Nephron progenitor cell (in vitro differentiated cells): ENCODE measurements around the gene RASGEF1C.

ENCODE experiments used
- DNase-seq: peaks from one replicate; pipeline ENCODE4 v3.0.0; 2021
- H3K27ac Mint-ChIP-seq: 2 replicates; pipeline ENCODE4 v1.8.0; 2021; ENCODE audit warnings: mild to moderate bottlenecking, moderate library complexity, mixed read lengths
- H3K27me3 Mint-ChIP-seq: 2 replicates; pipeline ENCODE4 v1.8.0; 2021; ENCODE audit warnings: mild to moderate bottlenecking, low read depth, mixed read lengths; ENCODE audit not compliant: poor library complexity
- H3K36me3 Mint-ChIP-seq: 2 replicates; pipeline ENCODE4 v1.8.0; 2021; ENCODE audit warnings: low read depth, mixed read lengths
- H3K4me1 Mint-ChIP-seq: 2 replicates; pipeline ENCODE4 v1.8.0; 2021; ENCODE audit warnings: mixed read lengths
- H3K4me3 Mint-ChIP-seq: 2 replicates; pipeline ENCODE4 v1.8.0; 2021; ENCODE audit warnings: mild to moderate bottlenecking, moderate library complexity, mixed read lengths
- H3K9me3 Mint-ChIP-seq: 2 replicates; pipeline ENCODE4 v1.8.0; 2021; ENCODE audit warnings: mild to moderate bottlenecking, moderate library complexity, mixed read lengths
- CTCF ChIP-seq: fragments of 200-600 bp; sonication (generic); IDR thresholded peaks from 2 replicates; pipeline ENCODE4 v1.5.0; 2021; ENCODE audit warnings: antibody characterized with exemption

The RASGEF1C gene

GRCh38 chr5:180082633-180083420 lies 126.2 kb downstream of the RASGEF1C start:
- Mint-ChIP-seq H3K4me3 (no peak overlapping the region), H3K9me3 (peaks cover 22% of the 10 kb centered on the region), H3K4me1 (peaks cover 16% of the 10 kb centered on the region), H3K27ac (no peak overlapping the region), H3K36me3 (no peaks in the 10 kb centered on the region), H3K27me3 (peaks cover 4% of the 10 kb centered on the region)
- no peak for TF ChIP-seq CTCF
- DNase-seq: no peak

- Mint-ChIP-seq H3K9me3 (peaks cover 18% of the 10 kb centered on the region), H3K27ac (no peak overlapping the region), H3K27me3 (peaks cover 5% of the 10 kb centered on the region), H3K36me3 (no peaks in the 10 kb centered on the region), H3K4me1 (peaks cover 16% of the 10 kb centered on the region), H3K4me3 (no peak overlapping the region)
- DNase-seq: no peak
- TF ChIP-seq CTCF: no peak
These were observed 127.5 kb downstream of the RASGEF1C start for GRCh38 chr5:180081481-180081880.

DNA sequence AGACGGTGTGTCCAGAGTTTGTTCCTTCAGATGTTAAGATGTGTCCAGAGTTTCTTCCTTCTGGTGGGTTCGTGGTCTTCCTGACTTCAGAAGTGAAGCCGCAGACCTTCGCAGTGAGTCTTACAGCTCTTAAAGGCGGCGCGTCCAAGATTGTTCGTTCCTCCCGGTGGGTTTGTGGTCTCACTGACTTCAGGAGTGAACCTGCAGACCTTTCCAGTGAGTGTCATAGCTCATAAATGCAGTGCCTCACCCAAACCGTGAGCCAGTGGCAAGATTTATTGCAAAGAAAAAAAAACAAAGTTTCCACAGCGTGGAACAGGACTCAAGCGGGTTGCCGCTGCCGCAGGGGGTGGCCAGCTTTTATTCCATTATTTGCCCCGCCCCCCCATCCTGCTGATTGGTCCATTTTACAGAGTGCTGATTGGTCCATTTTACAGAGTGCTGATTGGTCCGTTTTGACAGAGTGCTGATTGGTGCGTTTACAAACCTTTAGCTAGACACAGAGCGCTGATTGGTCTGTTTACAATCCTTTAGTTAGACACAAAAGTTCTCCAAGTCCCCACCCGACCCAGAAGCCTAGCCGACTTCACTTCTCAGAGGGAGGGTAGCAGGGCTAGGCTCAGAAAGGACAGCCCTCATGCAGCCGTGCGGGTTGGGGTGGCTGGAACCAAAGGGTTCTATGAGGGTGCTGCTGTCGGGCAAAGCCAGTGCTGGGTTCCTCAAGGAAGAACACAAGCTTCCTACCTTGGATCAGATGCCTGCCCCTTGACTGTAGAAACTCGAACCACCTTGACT lies 128.3 kb downstream of the RASGEF1C start:
- Mint-ChIP-seq H3K9me3 (peaks cover 18% of the 10 kb centered on the region), H3K36me3 (no peaks in the 10 kb centered on the region), H3K4me1 (peaks cover 16% of the 10 kb centered on the region), H3K27me3 (peaks cover 6% of the 10 kb centered on the region), H3K4me3 (no peak overlapping the region), H3K27ac (no peak overlapping the region)
- no peak for TF ChIP-seq CTCF
- no peak for DNase-seq

DNA sequence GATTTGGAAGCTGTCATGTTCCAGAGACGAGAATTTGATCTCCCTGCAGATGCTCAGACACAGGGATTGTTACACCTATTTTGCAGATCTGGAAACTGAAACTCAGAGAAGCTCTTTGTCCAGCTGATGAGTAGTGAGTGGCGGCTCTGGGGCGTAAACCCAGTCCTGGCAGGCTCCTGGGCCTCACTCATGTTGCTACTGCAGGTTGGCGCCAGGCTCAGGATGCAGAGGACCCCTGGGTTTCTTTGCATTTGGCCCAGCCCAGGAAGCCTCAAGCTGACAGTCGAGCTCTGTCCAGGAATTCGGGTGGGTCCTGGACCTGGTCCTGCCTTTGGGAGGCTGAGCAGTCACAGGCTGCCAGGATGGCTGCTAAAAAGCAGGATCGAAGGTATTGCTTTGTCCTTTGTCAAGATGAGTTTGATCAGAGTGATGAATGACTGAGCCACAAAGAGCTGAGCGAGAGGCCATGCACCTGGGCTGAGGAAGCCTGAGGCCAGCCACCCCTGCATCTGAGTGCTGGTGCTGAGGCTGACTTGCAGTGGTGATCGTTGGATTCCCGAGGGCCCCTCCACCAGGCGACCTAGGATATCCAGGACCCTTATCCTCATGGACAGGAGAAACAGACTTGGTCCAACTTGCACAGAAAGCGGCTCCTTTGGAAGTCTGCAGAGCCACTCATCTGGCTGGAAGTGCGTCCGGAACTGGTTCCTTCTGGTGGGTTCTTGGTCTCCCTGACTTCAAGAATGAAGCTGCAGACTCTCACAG lies 129.1 kb downstream of the RASGEF1C start:
- DNase-seq: no peak
- Mint-ChIP-seq H3K9me3 (peaks cover 18% of the 10 kb centered on the region), H3K27ac (no peak overlapping the region), H3K36me3 (no peaks in the 10 kb centered on the region), H3K4me1 (peaks cover 16% of the 10 kb centered on the region), H3K4me3 (no peak overlapping the region), H3K27me3 (peaks cover 10% of the 10 kb centered on the region)
- no peak for TF ChIP-seq CTCF

- H3K9me3 Mint-ChIP-seq: peaks cover 24% of the 10 kb centered on the region
- no peak overlapping the region for H3K27ac Mint-ChIP-seq
- H3K4me1 Mint-ChIP-seq: peaks cover 11% of the 10 kb centered on the region
- no peak overlapping the region for H3K4me3 Mint-ChIP-seq
- no peak for DNase-seq
- peaks cover 18% of the 10 kb centered on the region for H3K27me3 Mint-ChIP-seq
- no peaks in the 10 kb centered on the region for H3K36me3 Mint-ChIP-seq
- no peak for TF ChIP-seq CTCF
These were observed 130.7 kb downstream of the RASGEF1C start for GRCh38 chr5:180078348-180078747.
